ENCODE data around the gene NCK2. TPM values are rescaled to one million over a fixed set of nuclear protein-coding genes. Genes with fewer than 3 reads are reported as not detected.

Gene NCK2
- polyA plus RNA-seq, 1 experiment: 20.5 TPM

GRCh38 chr2:105774781-105775337 is 30.1 kb downstream of the NCK2 start:
- ChIA-PET POLR2A (no interaction called here), CTCF (no interaction called here)
- no peak for DNase-seq (ENCODE audit: low read depth, low spot score)
- no peaks in the 10 kb centered on the region for H3K27me3 ChIP-seq (ENCODE audit: control insufficient read depth, insufficient read depth, low read length)
- H3K4me3 ChIP-seq (ENCODE audit: low read depth, low read length): no peak overlapping the region
- TF ChIP-seq CTCF (IDR thresholded peaks at IDR 0.05; ENCODE audit: low read depth, low read length): no peak
- no peak overlapping the region for H3K27ac ChIP-seq (ENCODE audit: low read depth, low read length)
- no peaks in the 10 kb centered on the region for H3K9me3 ChIP-seq (ENCODE audit: control insufficient read depth, insufficient read depth, low read length)

- no peak for TF ChIP-seq CTCF (IDR thresholded peaks at IDR 0.05; ENCODE audit: low read depth, low read length)
- H3K27me3 ChIP-seq (ENCODE audit: control insufficient read depth, insufficient read depth, low read length): no peaks in the 10 kb centered on the region
- no peak for DNase-seq (ENCODE audit: low read depth, low spot score)
- ChIA-PET CTCF (no interaction called here), POLR2A (no interaction called here)
- H3K27ac ChIP-seq (ENCODE audit: low read depth, low read length): no peak overlapping the region
- no peak overlapping the region for H3K4me3 ChIP-seq (ENCODE audit: low read depth, low read length)
- H3K9me3 ChIP-seq (ENCODE audit: control insufficient read depth, insufficient read depth, low read length): no peaks in the 10 kb centered on the region
Measured at GRCh38 chr2:105775809-105776559, 31.3 kb downstream of the NCK2 start.

GRCh38 chr2:105776560-105776928 is 31.8 kb downstream of the NCK2 start:
- H3K27ac ChIP-seq (ENCODE audit: low read depth, low read length): no peak overlapping the region
- no peak for TF ChIP-seq CTCF (IDR thresholded peaks at IDR 0.05; ENCODE audit: low read depth, low read length)
- H3K4me3 ChIP-seq (ENCODE audit: low read depth, low read length): no peak overlapping the region
- ChIA-PET CTCF (no interaction called here), POLR2A (no interaction called here)
- H3K9me3 ChIP-seq (ENCODE audit: control insufficient read depth, insufficient read depth, low read length): no peaks in the 10 kb centered on the region
- no peak for DNase-seq (ENCODE audit: low read depth, low spot score)
- H3K27me3 ChIP-seq (ENCODE audit: control insufficient read depth, insufficient read depth, low read length): no peaks in the 10 kb centered on the region

- no peak overlapping the region for H3K27ac ChIP-seq (ENCODE audit: low read depth, low read length)
- ChIA-PET POLR2A (no interaction called here), CTCF (no interaction called here)
- H3K4me3 ChIP-seq (ENCODE audit: low read depth, low read length): no peak overlapping the region
- TF ChIP-seq CTCF (IDR thresholded peaks at IDR 0.05; ENCODE audit: low read depth, low read length): no peak
- no peaks in the 10 kb centered on the region for H3K9me3 ChIP-seq (ENCODE audit: control insufficient read depth, insufficient read depth, low read length)
- no peak for DNase-seq (ENCODE audit: low read depth, low spot score)
- no peaks in the 10 kb centered on the region for H3K27me3 ChIP-seq (ENCODE audit: control insufficient read depth, insufficient read depth, low read length)
Measured at GRCh38 chr2:105777031-105777482, 32.3 kb downstream of the NCK2 start.

GRCh38 chr2:105777506-105778055 is 32.9 kb downstream of the NCK2 start:
- DNase-seq (ENCODE audit: low read depth, low spot score): no peak
- H3K27ac ChIP-seq (ENCODE audit: low read depth, low read length): no peak overlapping the region
- no peaks in the 10 kb centered on the region for H3K9me3 ChIP-seq (ENCODE audit: control insufficient read depth, insufficient read depth, low read length)
- no peak overlapping the region for H3K4me3 ChIP-seq (ENCODE audit: low read depth, low read length)
- TF ChIP-seq CTCF (IDR thresholded peaks at IDR 0.05; ENCODE audit: low read depth, low read length): no peak
- no peaks in the 10 kb centered on the region for H3K27me3 ChIP-seq (ENCODE audit: control insufficient read depth, insufficient read depth, low read length)
- CTCF ChIA-PET: no interaction called here
- POLR2A ChIA-PET: no interaction called here
